IMR-90 (cell line): ENCODE measurements around the gene SNX32. TPM values are rescaled to one million over a fixed set of nuclear protein-coding genes. Genes with fewer than 3 reads are reported as not detected.

ENCODE experiments used
- ATAC-seq: fragments of 200-7000 bp; cut with Tn5 transposase; 2 replicates; pipeline ENCODE4 v1.9.1; 2020; ENCODE audit warnings: low read depth, mild to moderate bottlenecking, moderate library complexity
- BruUV-seq: library from RNA; stranded (reverse); fragments of 400-500 nt; replicated peaks from 2 replicates; lab custom pipeline; 2021; lab: Mats Ljungman, UMichigan
- CTCF ChIA-PET: fragments of 300-600 bp; formaldehyde crosslinking; extraction: SDS; loops from one replicate; lab custom pipeline; 2021; ENCODE audit warnings: antibody characterized with exemption; lab: Yijun Ruan, JAX
- POLR2A ChIA-PET: fragments of 300-600 bp; sonication (Branson Sonifier 250); formaldehyde crosslinking; loops from one replicate; lab custom pipeline; 2022; ENCODE audit warnings: antibody characterized with exemption; ENCODE audit not compliant: unreplicated experiment; lab: Charles Lee
- DNase-seq: peaks from one replicate; pipeline ENCODE4 v3.0.0; 2013
- H2AFZ ChIP-seq: replicated peaks from 2 replicates; pipeline ENCODE3; 2013; ENCODE audit warnings: low read length, mild to moderate bottlenecking; ENCODE audit not compliant: poor library complexity
- H2AK5ac ChIP-seq: 2 replicates; pipeline ENCODE4 v1.6.1; 2013; ENCODE audit warnings: low read depth, low read length, inconsistent platforms
- H2AK9ac ChIP-seq: replicated peaks from 2 replicates; pipeline ENCODE3; 2013; ENCODE audit warnings: mild to moderate bottlenecking, low read depth, low read length, moderate library complexity; ENCODE audit not compliant: poor library complexity
- H2BK120ac ChIP-seq: 2 replicates; pipeline ENCODE4 v1.6.1; 2013; ENCODE audit warnings: low read depth, low read length, inconsistent platforms
- H2BK15ac ChIP-seq: 3 replicates; pipeline ENCODE4 v1.6.1; 2013; ENCODE audit warnings: low read depth, low read length, inconsistent platforms
- H2BK20ac ChIP-seq: 2 replicates; pipeline ENCODE4 v1.6.1; 2013; ENCODE audit warnings: low read depth, mild to moderate bottlenecking, inconsistent platforms, low read length, moderate library complexity
- H2BK5ac ChIP-seq: 2 replicates; pipeline ENCODE4 v1.6.1; 2013; ENCODE audit warnings: mild to moderate bottlenecking, low read depth, low read length, inconsistent platforms; ENCODE audit not compliant: poor library complexity, severe bottlenecking
- H3K14ac ChIP-seq: replicated peaks from 2 replicates; pipeline ENCODE4 v1.6.1; 2013; ENCODE audit warnings: low read depth, low read length, inconsistent platforms
- H3K18ac ChIP-seq: 2 replicates; pipeline ENCODE4 v1.6.1; 2013; ENCODE audit warnings: low read depth, low read length, control low read depth
- H3K23ac ChIP-seq: 2 replicates; pipeline ENCODE4 v1.6.1; 2013; ENCODE audit warnings: low read depth, low read length, inconsistent platforms
- H3K27ac ChIP-seq: 2 replicates; pipeline ENCODE4 v1.5.1; 2013; ENCODE audit warnings: mild to moderate bottlenecking, control low read depth, low read length; ENCODE audit not compliant: insufficient read depth
- H3K27me3 ChIP-seq: 2 replicates; pipeline ENCODE4 v1.6.1; 2013; ENCODE audit warnings: low read length; ENCODE audit not compliant: control insufficient read depth, insufficient read depth
- H3K36me3 ChIP-seq: 2 replicates; pipeline ENCODE4 v1.6.1; 2013; ENCODE audit warnings: low read length, mixed read lengths; ENCODE audit not compliant: control insufficient read depth, insufficient read depth
- H3K4ac ChIP-seq: 2 replicates; pipeline ENCODE4 v1.6.1; 2013; ENCODE audit warnings: low read depth, low read length, inconsistent platforms
- H3K4me1 ChIP-seq: 2 replicates; pipeline ENCODE4 v1.6.1; 2013; ENCODE audit warnings: low read length, mixed read lengths; ENCODE audit not compliant: control insufficient read depth, insufficient read depth
- H3K4me2 ChIP-seq: 2 replicates; pipeline ENCODE4 v1.6.1; 2013; ENCODE audit warnings: low read depth, mild to moderate bottlenecking, control low read depth, low read length, moderate library complexity
- H3K4me3 ChIP-seq: 2 replicates; pipeline ENCODE4 v1.5.1; 2013; ENCODE audit warnings: low read depth, mild to moderate bottlenecking, control low read depth, low read length, moderate library complexity; ENCODE audit not compliant: insufficient read depth
- H3K56ac ChIP-seq: 2 replicates; pipeline ENCODE4 v1.6.1; 2013; ENCODE audit warnings: low read length, inconsistent platforms; ENCODE audit not compliant: insufficient read depth; ENCODE audit errors: extremely low read depth
- H3K79me1 ChIP-seq, 2 experiments: 2 replicates each; pipeline ENCODE4 v1.6.1; 2013; ENCODE audit warnings: low read length in 2 of 2, inconsistent platforms in 1 of 2, low read depth in 1 of 2
- H3K9ac ChIP-seq: 2 replicates; pipeline ENCODE4 v1.6.1; 2013; ENCODE audit warnings: low read depth, low read length, control low read depth
- H3K9me1 ChIP-seq: 2 replicates; pipeline ENCODE4 v1.6.1; 2013; ENCODE audit warnings: low read length, inconsistent platforms; ENCODE audit not compliant: insufficient read depth
- H3K9me3 ChIP-seq: 2 replicates; pipeline ENCODE4 v1.6.1; 2013; ENCODE audit warnings: low read length; ENCODE audit not compliant: control insufficient read depth, insufficient read depth
- H4K20me1 ChIP-seq: 2 replicates; pipeline ENCODE4 v1.6.1; 2013; ENCODE audit warnings: low read length, inconsistent platforms; ENCODE audit not compliant: insufficient read depth
- H4K5ac ChIP-seq: 2 replicates; pipeline ENCODE4 v1.6.1; 2013; ENCODE audit warnings: mild to moderate bottlenecking, low read depth, low read length, control low read depth
- H4K8ac ChIP-seq, 2 experiments: 2 replicates each; pipeline ENCODE4 v1.6.1; 2013; ENCODE audit warnings: low read depth in 2 of 2, low read length in 2 of 2, control low read depth in 1 of 2, inconsistent platforms in 1 of 2
- H4K91ac ChIP-seq: 2 replicates; pipeline ENCODE4 v1.6.1; 2013; ENCODE audit warnings: low read depth, low read length, inconsistent platforms; ENCODE audit not compliant: insufficient read depth
- BHLHE40 ChIP-seq: fragments of 150-350 bp; IDR thresholded peaks from 2 replicates; pipeline ENCODE4 v1.6.1; 2016; ENCODE audit warnings: mild to moderate bottlenecking, low read depth, low read length
- CEBPB ChIP-seq: IDR thresholded peaks from 2 replicates; pipeline ENCODE4 v1.6.1; 2012; ENCODE audit warnings: low read depth, low read length, improper control_type of control experiment
- ELK1 ChIP-seq: fragments of 150-350 bp; IDR thresholded peaks from 2 replicates; pipeline ENCODE4 v1.6.1; 2016; ENCODE audit warnings: low read depth, mild to moderate bottlenecking, low read length, moderate library complexity, borderline replicate concordance
- FOS ChIP-seq: fragments of 150-350 bp; IDR thresholded peaks from 2 replicates; pipeline ENCODE4 v1.6.1; 2016; ENCODE audit warnings: low read depth, low read length
- MAFK ChIP-seq: IDR thresholded peaks from 2 replicates; pipeline ENCODE4 v1.6.1; 2012; ENCODE audit warnings: low read depth, low read length, improper control_type of control experiment
- MAZ ChIP-seq: IDR thresholded peaks from 2 replicates; pipeline ENCODE4 v1.6.1; 2012; ENCODE audit warnings: low read depth, mild to moderate bottlenecking, low read length, improper control_type of control experiment, moderate library complexity, borderline replicate concordance
- MXI1 ChIP-seq: IDR thresholded peaks from 2 replicates; pipeline ENCODE4 v1.6.1; 2012; ENCODE audit warnings: low read depth, mild to moderate bottlenecking, low read length, moderate library complexity, borderline replicate concordance
- NFE2L2 ChIP-seq: fragments of 150-350 bp; IDR thresholded peaks from 2 replicates; pipeline ENCODE4 v1.6.1; 2016; ENCODE audit warnings: low read depth, mild to moderate bottlenecking, low read length
- POLR2A ChIP-seq: IDR thresholded peaks from 2 replicates; pipeline ENCODE4 v1.6.1; 2012; ENCODE audit warnings: mild to moderate bottlenecking, low read depth, low read length
- RAD21 ChIP-seq: IDR thresholded peaks from 2 replicates; pipeline ENCODE4 v1.6.1; 2012; ENCODE audit warnings: low read length, improper control_type of control experiment
- RCOR1 ChIP-seq: IDR thresholded peaks from 2 replicates; pipeline ENCODE4 v1.6.1; 2012; ENCODE audit warnings: mild to moderate bottlenecking, low read length, improper control_type of control experiment; ENCODE audit not compliant: insufficient replicate concordance
- RFX5 ChIP-seq: IDR thresholded peaks from 2 replicates; pipeline ENCODE4 v1.8.0; 2012; ENCODE audit warnings: low read depth, mild to moderate bottlenecking, low read length, moderate library complexity
- SMC3 ChIP-seq: fragments of 150-350 bp; IDR thresholded peaks from 2 replicates; pipeline ENCODE4 v1.6.1; 2016; ENCODE audit warnings: low read depth, mild to moderate bottlenecking, antibody characterized with exemption, low read length, moderate library complexity
- USF2 ChIP-seq: fragments of 150-350 bp; IDR thresholded peaks from 2 replicates; pipeline ENCODE4 v1.6.1; 2017; ENCODE audit warnings: mild to moderate bottlenecking, antibody characterized with exemption, low read length, low read depth
- WGBS, 2 experiments: methylation state at CpG; one replicate each; pipeline versions ENCODE4 v1.1.5 to v1.1.7; 2013; ENCODE audit warnings: missing lambda C conversion rate in 2 of 2; ENCODE audit not compliant: insufficient read length in 1 of 2; ENCODE audit errors: extremely low coverage in 2 of 2; 5-methylcytosine and 5-hydroxymethylcytosine counted together
- dilution Hi-C: fragments of 300-500 bp; cut with HindIII; formaldehyde crosslinking; loops from one replicate; pipeline ENCODE4 v1.14.3; 2018; ENCODE audit warnings: low sequenced_read_pairs; ENCODE audit not compliant: unreplicated experiment
- in situ Hi-C: fragments of 300-500 bp; cut with MboI; formaldehyde crosslinking; loops from 3 replicates; pipeline ENCODE4 v1.14.3; 2019; ENCODE audit warnings: low sequenced_read_pairs, inconsistent platforms, mixed read lengths
- intact Hi-C: fragments of 100-400 bp; cut with micrococcal nuclease; formaldehyde crosslinking; loops from 2 replicates; pipeline ENCODE4 v1.10.0; 2022
- polyA plus RNA-seq, 3 experiments: library from polyadenylated mRNA; depleted of rRNA; stranded (reverse); fragments of >200 nt; gene quantifications; 2 replicates each; pipeline ENCODE4 v1.2.3, GENCODE V29; 2012; ENCODE audit warnings: low replicate concordance in 1 of 3
- total RNA-seq: library from RNA; depleted of rRNA; stranded (reverse); fragments of >200 nt; gene quantifications from 2 replicates; pipeline ENCODE4 v1.2.3, GENCODE V29; 2012
- TF ChIP-seq, protein P1 (sequence below): conservative IDR thresholded peaks from 2 replicates; pipeline ENCODE4 v1.5.1; 2012; ENCODE audit warnings: mild to moderate bottlenecking, low read depth, low read length, improper control_type of control experiment

The SNX32 gene
- total and polyA plus RNA-seq, 2 of the 4 experiments (the other 2 are of a cell fraction): 0.36 to 0.79 TPM

GRCh38 chr11:65794570-65795510, 38.9 kb upstream of the SNX32 start:
- no peaks in the 10 kb centered on the region for H3K9me3 ChIP-seq
- no peak overlapping the region for H4K91ac ChIP-seq
- H3K79me1 ChIP-seq: no peaks in the 10 kb centered on the region
- in situ Hi-C loops (no loop called here), intact Hi-C loops (no loop called here), dilution Hi-C loops (no loop called here)
- H3K4ac ChIP-seq: no peak overlapping the region
- H3K56ac ChIP-seq: no peak overlapping the region
- WGBS, 2 experiments: 84% methylated on average over 20 of the region's 42 CpGs; no CpG with 5 or more reads in 1 of the 2 experiments
- ChIA-PET POLR2A (no interaction called here), CTCF (no interaction called here)
- peaks cover 69% of the 10 kb centered on the region for H3K27me3 ChIP-seq
- no peak overlapping the region for H3K4me3 ChIP-seq
- H4K5ac ChIP-seq: no peak overlapping the region
- no peaks in the 10 kb centered on the region for H3K9me1 ChIP-seq
- H3K4me2 ChIP-seq: no peak overlapping the region
- no peak overlapping the region for H4K8ac ChIP-seq
- no peaks in the 10 kb centered on the region for H4K20me1 ChIP-seq
- H3K36me3 ChIP-seq: no peaks in the 10 kb centered on the region
- no peak overlapping the region for H2BK5ac ChIP-seq
- H2AK5ac ChIP-seq: no peak overlapping the region
- no TSS peak for BruUV-seq
- H3K18ac ChIP-seq: no peak overlapping the region
- H2BK120ac ChIP-seq: no peak overlapping the region
- H2BK15ac ChIP-seq: no peak overlapping the region
- DNase-seq (no peak), ATAC-seq (no peak)
- H3K23ac ChIP-seq: no peak overlapping the region
- H3K4me1 ChIP-seq: peaks cover 5% of the 10 kb centered on the region; the same call in 1 of the 2 replicates
- no peak overlapping the region for H3K9ac ChIP-seq
- H2AK9ac ChIP-seq: no peak overlapping the region
- no peak overlapping the region for H2AFZ ChIP-seq
- no peak overlapping the region for H3K14ac ChIP-seq
- no peak overlapping the region for H3K27ac ChIP-seq
- H2BK20ac ChIP-seq: no peak overlapping the region
- TF ChIP-seq FOS (no peak), MXI1 (no peak), RCOR1 (no peak), MAFK (no peak), POLR2A (no peak), MAZ (no peak), CEBPB (no peak), ELK1 (no peak), USF2 (no peak), RAD21 (no peak), SMC3 (no peak), NFE2L2 (no peak), BHLHE40 (no peak), RFX5 (no peak)
- TF ChIP-seq, protein P1, sequence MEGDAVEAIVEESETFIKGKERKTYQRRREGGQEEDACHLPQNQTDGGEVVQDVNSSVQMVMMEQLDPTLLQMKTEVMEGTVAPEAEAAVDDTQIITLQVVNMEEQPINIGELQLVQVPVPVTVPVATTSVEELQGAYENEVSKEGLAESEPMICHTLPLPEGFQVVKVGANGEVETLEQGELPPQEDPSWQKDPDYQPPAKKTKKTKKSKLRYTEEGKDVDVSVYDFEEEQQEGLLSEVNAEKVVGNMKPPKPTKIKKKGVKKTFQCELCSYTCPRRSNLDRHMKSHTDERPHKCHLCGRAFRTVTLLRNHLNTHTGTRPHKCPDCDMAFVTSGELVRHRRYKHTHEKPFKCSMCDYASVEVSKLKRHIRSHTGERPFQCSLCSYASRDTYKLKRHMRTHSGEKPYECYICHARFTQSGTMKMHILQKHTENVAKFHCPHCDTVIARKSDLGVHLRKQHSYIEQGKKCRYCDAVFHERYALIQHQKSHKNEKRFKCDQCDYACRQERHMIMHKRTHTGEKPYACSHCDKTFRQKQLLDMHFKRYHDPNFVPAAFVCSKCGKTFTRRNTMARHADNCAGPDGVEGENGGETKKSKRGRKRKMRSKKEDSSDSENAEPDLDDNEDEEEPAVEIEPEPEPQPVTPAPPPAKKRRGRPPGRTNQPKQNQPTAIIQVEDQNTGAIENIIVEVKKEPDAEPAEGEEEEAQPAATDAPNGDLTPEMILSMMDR: no peak
